Stimulated activated CD4-positive, alpha-beta T cell treated with anti-CD3 and anti-CD28 coated beads, Interleukin-15, amount 100 ng/mL, for 1 hour (primary cell): Measurements from ENCODE around the gene SLC28A3.

Source experiments
- DNase-seq, 2 donors: peaks; one replicate each; pipeline ENCODE4 v3.0.0-alpha.2; 2020; ENCODE audit warnings: low read depth in 1 of 2, low spot score in 1 of 2

SLC28A3 gene

DNA sequence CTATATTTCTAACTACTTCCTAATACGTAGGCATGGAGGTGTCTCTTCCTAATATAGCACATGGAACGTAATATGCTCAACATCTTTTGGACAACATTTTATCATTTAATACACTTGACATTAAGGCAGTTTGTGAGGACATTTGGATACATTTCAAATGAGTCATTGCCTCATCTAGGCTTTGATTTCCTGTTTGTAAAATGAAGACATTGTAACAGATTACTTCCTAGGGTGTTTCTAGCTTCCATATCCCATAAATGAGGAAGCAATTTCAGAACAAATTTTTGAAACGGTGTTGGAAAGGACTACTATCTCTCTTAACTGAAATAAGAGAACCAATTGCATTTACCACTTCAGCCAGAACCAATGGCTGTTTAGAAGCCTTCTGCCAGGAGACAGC lies 38.7 kb downstream of the SLC28A3 start:
- no peak for DNase-seq

- no peak for DNase-seq
Observed at GRCh38 chr9:84300271-84300670, 40.3 kb downstream of the SLC28A3 start.

DNA sequence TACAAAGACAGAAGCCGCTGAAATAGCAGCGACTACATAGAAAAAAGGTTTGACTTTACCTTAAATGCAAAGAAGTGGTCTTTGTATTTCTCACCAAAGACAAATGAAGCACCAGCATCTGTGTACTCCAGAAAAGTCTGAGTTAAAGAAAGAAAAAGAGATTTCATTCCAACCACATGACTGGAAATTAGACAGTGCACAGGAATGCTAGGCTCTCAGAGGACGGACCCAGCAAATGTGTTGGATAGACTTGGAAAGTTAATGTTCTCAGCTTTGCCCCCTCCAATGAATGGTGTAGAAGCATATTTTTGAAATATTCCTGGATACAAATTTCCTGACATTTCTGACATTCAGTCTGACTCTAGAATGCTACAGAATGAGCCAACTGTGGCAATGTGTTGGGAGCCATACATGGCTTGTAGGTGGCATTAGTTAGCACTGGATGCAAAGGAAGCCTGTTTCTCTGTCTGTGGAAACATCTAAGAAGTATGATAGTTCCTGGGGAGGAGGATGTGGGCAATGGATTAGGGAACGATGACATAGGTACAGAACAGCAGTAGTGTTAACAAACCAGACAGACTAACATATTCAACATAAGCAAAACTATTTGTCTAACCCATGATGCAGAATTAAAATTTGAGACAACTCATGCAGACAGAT lies 43.3 kb downstream of the SLC28A3 start:
- no peak for DNase-seq

DNA sequence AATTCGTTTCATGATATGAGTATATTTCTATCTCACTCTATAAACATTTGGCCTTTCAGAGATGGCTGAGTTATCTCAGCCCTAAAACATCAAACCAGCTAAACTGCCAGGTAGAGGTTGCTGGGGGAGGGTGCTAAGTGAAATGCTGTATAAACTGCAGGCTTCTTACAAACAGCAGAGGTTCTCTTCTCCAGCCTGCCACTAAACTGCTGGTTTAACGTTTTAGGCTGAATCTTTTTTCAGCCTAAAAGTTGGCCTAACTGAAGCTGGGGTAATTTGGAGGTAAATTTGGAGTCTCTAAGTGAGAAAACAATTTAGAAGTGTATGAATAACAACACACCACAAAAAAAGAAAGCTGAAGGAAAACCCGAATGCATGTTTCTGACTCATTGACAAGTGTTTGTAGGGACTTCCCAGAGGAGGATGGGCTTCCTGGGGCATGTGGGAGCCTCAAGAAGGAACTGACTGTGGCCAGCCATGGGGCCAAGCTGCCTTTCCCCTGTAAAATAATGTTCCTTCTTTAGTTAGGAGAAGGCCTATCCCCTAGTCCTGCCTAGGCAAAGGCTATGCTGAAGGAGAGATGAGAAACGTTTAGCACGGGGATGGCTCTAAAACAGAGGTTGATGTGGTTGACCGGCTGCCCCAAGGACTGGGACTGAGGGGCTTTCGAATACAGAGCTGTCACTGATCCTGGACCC lies 44.3 kb downstream of the SLC28A3 start:
- DNase-seq = peak in 1 of 2 donors; percentile 30

DNA sequence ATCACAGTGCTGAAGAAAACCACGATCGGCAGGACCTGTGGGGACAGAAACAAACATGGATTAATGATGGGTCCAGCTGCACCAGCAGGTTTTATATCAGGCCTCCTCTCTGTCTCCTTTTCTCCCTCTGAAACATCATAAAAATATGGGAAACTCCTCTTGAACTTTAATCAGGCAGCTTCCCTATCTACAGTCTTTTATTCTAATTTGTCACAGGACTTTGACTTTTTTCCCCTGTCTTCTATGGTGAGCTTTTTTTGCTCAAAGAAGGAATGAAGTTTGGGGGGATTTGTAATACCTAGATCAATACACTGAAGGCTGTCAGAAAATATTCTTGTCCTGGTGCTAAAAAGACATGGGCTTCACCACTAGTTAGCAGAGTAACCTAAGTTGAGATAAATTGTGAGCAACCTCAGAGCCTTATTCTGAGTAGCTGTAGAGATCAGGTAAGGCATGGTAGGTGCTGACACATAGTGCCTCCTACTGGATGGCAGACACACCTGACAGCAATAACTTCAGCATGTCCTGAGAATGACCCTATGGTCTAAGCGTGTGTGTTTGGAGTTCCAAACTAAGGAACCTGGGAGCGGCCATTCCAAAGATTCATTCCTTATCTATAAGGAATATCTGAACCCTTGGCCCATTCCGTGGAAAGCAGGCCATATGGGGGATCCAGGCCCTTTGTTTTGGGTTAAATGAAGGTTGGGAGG lies 46.2 kb downstream of the SLC28A3 start:
- DNase-seq = no peak

DNA sequence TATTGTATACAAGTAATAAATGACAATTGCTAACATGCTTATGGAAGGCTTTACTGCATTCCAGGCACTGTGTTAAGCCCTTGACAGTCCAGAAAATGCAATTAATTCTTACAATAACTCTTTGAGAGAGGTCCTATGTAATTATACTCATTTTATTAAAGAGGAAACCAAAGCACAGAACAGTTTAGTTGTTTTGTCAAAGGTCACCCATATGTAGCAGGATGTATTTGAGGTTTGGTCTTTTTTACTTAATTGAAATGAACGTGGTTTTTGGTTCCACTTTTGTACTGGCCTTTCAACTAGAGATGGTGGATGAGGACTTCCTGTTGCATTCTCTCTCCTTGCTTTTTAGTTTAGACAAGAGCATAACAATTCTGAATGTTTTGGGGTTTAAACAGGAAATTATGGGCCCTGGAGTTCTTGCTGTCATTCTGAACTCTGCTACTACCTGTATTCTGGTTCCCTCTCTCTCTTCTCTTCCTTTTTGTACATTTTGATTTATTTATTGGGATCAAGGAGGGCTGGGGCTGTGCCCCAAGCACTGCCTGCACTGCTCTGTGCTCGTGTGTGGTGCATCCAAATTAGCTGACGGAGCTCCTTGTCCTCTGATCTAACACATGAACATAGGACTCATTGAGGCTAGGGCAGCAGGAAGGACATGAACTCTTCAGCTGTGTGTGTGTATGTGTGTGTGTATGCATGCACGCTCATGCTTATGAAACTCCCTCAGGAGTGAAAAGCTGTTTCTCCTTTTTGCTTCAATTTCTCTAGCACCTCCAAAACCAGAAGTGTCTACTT lies 47.4 kb downstream of the SLC28A3 start:
- DNase-seq = no peak

- DNase-seq = no peak
Observed at GRCh38 chr9:84285381-84285780, 55.2 kb downstream of the SLC28A3 start.

GRCh38 chr9:84283946-84284345 lies 56.6 kb downstream of the SLC28A3 start:
- DNase-seq = no peak

DNA sequence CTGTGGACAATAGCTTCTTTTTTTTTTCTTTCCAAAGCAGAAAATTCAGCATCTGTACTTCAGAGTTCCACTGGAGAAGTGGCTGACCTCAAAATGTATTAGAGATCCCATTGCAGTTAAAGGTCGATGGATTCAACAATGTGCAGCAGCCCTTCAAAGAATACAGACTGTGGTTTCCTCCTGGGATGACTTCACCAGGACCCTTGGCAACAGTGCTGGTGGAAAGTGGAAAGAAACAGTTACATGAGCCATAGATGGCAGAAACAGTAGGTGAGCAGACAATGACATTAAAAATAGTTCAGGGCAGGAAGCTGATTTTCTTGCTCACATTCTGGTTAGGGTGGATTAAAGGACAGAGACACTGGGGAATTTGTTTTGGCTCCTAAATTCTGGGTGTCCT lies 62.4 kb downstream of the SLC28A3 start:
- no peak for DNase-seq

GRCh38 chr9:84277646-84278045 lies 62.9 kb downstream of the SLC28A3 start:
- DNase-seq = no peak

GRCh38 chr9:84276741-84277140 lies 63.8 kb downstream of the SLC28A3 start:
- no peak for DNase-seq

DNA sequence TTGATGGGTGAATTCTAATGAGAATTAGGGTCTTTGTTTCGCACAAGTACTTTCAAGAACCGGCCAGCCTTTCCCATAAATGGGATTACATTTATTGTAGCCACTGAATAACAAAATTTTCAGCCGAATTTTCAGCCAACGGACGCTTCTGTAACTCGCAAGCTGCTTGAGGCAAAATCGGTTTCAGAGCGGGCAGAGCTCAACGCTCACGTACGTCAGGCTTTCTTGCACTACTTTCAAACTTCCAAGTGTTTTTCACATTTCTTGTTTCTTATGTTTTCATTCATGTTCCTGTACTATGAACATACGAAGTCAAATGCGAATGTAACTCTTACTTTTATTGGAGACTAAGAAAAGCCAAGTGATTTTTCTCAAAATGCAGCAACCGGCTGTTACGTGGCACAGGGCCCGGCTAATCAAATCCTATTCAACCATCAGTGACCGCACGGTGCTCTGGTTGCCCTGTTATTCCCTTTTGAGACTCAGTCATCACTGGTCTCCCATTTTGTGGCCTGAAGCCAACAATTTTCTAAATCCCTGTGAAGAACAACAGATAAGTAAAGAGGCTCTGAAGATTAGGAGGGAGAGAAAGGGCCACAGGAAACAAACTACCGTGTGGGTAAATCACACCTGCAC lies 68.5 kb downstream of the SLC28A3 start:
- DNase-seq = no peak

DNA sequence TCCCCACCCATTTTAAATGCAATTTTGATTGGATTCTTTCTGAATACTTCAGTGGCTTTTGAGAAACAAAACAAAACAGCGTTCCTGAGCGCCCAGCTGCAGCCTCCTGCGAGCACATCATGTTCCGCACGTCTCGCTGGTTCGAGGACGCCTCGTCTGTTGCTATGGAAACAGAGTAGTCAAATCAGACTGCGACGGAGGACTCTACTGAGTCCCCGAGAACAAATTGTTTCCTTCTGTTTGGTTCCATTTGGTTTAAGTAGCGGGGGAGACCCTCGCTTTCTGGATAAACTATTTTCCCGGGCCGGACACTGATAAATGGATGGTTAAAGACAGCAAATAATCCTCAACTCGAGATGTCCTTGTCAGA lies 69.0 kb downstream of the SLC28A3 start:
- DNase-seq = no peak

DNA sequence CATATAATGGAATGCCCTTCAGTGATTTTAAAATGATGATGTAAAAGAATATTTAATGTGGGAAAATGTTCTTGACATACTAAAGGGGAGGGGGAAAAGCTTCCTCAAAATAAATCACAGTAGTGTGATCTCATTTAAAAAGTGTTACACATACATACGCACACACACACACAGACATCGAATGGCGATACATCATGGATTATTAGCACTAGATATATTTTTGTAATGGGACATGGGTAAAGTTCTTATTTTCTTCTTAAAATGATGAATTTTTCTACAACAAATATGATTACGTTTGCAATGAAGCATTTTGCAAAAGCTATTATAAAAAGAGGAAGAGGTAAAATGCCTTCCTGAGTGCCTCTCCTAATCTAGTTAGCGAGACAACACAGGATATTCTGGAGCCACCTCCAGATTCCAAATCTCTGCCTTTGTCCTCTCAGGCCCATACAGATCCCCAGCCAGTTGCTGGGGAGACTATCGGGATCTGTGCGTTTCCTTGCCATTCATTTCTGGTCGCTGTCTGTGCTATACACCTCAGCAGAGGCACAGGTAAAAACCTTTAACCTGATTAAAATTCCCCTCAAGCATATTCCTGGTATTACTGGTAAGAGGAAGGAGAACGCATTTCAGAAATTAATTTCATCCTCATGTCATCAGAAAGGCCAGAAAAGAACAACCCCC lies 69.6 kb downstream of the SLC28A3 start:
- DNase-seq = no peak

GRCh38 chr9:84266087-84266561 lies 74.4 kb downstream of the SLC28A3 start:
- no peak for DNase-seq

DNA sequence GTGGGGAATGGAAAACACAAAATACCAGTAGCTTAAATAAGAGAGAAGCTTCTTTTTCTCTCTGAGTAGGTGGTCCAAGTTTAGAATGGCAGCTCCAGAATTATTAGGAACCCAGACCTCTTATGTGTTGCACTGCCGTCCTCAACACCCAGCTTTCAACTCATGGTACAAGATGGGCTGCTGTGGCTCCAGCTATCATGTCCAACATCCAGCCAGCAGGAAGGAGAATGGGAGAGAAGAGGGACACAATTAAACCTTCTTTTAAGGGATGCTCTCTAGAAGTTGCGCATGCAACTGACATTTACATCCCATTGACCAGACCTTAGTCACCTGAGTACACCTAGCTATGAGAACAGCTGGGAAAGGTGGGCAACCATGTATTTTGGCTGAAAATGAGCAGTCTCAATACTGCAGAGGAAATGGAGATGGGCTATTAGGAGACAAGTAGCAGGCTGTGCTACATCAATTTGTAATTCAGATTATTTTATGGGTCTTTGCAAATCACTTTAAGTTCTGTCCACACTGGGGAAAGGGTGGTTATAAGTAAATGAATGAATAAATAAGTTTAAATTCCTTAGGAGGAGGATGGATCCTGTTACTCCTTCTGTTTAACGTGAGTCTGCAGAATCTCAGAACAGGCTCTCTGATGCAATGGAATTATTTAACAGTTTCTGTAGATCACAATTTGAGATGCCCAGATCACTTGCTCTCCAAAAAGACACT lies 76.1 kb downstream of the SLC28A3 start:
- no peak for DNase-seq

DNA sequence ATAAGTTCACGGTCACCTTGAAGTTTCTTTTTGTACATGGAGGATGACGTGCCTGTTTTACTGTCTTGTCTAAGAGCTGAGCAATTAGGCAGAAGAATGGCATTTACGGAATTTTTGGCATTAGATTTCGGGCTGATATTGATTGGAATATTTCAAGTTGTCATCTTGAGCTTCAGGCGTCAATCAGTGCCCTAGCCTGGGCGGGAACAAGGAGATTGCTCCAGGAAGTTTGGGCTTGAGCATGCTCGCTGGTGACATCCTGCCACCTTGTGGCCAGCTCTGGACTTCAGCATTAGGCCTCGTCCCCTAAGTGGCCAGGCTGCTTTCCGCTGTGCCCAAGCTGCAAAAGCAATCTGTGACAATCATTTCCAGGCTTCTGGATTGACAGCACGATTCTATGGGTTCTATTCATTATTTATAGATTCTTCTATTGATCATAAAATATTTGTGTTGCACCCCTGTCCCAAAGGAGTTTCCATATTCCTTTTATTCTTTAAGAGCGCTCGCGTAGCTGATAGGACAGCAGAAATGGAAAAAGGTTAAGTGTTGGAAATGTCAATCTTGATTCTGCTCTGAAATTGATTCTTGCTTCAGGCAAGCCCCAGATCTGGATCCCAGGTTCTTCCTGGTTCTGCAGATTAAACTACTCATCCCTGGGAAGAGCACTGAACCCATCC lies 79.3 kb downstream of the SLC28A3 start:
- peak; percentile 12 to 23 for DNase-seq

DNA sequence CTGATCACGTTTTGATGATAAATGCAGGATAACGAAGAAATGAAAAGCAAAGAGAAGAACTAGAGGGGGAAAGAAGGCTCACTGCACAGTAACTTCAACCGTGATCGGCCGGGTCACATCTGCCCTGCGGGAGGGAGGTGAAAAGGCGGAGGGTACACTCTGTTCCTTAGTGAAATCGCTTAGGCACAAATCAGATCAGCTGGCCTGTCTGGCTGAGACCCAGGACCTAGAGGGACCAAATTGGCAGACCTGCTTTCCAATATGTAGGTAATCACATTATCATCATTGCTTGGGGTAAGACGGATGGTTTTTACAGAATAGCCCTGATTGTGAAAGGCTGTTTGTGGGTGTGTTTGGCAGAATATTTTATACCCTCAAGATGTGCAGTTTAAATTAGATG lies 82.2 kb downstream of the SLC28A3 start:
- DNase-seq = no peak

GRCh38 chr9:84255696-84256095 lies 84.9 kb downstream of the SLC28A3 start:
- DNase-seq = no peak
